NK-92 (cell line): ENCODE data around the gene PTPN2.
"Not testable (repeated sequence)": the region's sequence is repeated elsewhere in the genome, so short reads cannot be mapped to it uniquely, and the experiment has no call there.

Source experiments
- DNase-seq: peaks from one replicate; lab custom pipeline; 2025; ENCODE audit not compliant: unreplicated experiment; lab: John Stamatoyannopoulos, UW

Gene PTPN2

GRCh38 chr18:12776821-12777471, 107.1 kb downstream of the PTPN2 start:
- DNase-seq = no peak

- DNase-seq = not testable (repeated sequence)
These were observed 107.6 kb downstream of the PTPN2 start for GRCh38 chr18:12776415-12776814.

GRCh38 chr18:12774982-12775381, 109.1 kb downstream of the PTPN2 start:
- no peak for DNase-seq

GRCh38 chr18:12773369-12773768, 110.7 kb downstream of the PTPN2 start:
- no peak for DNase-seq

GRCh38 chr18:12772111-12772510, 111.9 kb downstream of the PTPN2 start:
- DNase-seq = no peak

- DNase-seq = no peak
These were observed 113.4 kb downstream of the PTPN2 start for GRCh38 chr18:12770469-12771219.

GRCh38 chr18:12769644-12770440, 114.2 kb downstream of the PTPN2 start:
- DNase-seq = no peak

GRCh38 chr18:12769136-12769535, 114.9 kb downstream of the PTPN2 start:
- no peak for DNase-seq

- DNase-seq = no peak
These were observed 115.4 kb downstream of the PTPN2 start for GRCh38 chr18:12768625-12769024.

GRCh38 chr18:12767580-12768155, 116.4 kb downstream of the PTPN2 start:
- DNase-seq = no peak

GRCh38 chr18:12766986-12767433, 117.0 kb downstream of the PTPN2 start:
- DNase-seq = no peak

GRCh38 chr18:12765586-12765985, 118.5 kb downstream of the PTPN2 start:
- no peak for DNase-seq

GRCh38 chr18:12765126-12765525, 118.9 kb downstream of the PTPN2 start:
- DNase-seq = no peak

GRCh38 chr18:12758566-12758965, 125.5 kb downstream of the PTPN2 start:
- not testable (repeated sequence) for DNase-seq

GRCh38 chr18:12756619-12757239, 127.3 kb downstream of the PTPN2 start:
- not testable (repeated sequence) for DNase-seq

- not testable (repeated sequence) for DNase-seq
These were observed 128.4 kb downstream of the PTPN2 start for GRCh38 chr18:12755606-12756005.

GRCh38 chr18:12754511-12754910, 129.5 kb downstream of the PTPN2 start:
- DNase-seq = no peak

GRCh38 chr18:12751891-12752290, 132.1 kb downstream of the PTPN2 start:
- DNase-seq = no peak

- no peak for DNase-seq
These were observed 132.5 kb downstream of the PTPN2 start for GRCh38 chr18:12751503-12751884.

- no peak for DNase-seq
These were observed 133.1 kb downstream of the PTPN2 start for GRCh38 chr18:12750715-12751502.
